GM12878 (cell line): ENCODE data around the gene FOXP3.

Experiments
- ESRRA ChIP-seq: IDR thresholded peaks from 2 replicates; pipeline ENCODE4 v1.6.1; 2012; ENCODE audit warnings: mild to moderate bottlenecking, low read length, improper control_type of control experiment
- TF ChIP-seq, protein P1 (sequence below): fragments of 450-650 bp; IDR thresholded peaks from 2 replicates; pipeline ENCODE4 v1.6.1; 2018; ENCODE audit warnings: borderline replicate concordance, mild to moderate bottlenecking; ENCODE audit not compliant: partially characterized antibody

DNA sequence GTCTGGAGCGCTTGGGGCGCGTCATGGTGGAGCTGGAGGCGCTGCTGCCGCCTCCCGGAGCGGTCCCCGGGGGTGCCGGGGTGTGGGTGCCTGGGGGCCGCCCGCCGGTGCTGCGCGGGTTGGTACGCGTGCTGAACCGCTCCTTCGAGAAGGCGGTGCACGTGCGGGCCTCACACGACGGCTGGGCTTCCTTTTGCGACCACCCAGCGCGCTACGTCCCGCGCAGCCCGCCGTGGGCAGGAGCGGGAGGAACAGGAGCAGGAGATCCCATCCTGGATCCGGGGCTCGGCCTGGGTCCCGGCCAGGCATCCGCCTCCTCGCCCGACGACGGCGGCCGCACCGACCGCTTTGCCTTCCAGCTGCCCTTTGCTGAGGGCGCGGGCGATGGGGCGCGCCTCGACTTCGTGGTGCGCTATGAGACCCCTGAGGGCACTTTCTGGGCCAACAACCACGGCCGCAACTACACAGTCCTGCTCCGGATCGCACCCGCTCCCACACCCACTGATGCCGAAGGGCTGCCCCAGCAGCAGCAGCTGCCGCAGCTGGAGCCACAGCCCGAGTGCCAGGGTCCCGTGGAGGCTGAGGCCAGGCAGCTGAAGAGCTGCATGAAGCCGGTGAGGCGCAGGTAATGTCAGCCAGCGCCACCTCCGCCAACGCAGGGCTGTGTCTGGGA, 5.9 kb upstream of the FOXP3 start:
- TF ChIP-seq, protein P1, sequence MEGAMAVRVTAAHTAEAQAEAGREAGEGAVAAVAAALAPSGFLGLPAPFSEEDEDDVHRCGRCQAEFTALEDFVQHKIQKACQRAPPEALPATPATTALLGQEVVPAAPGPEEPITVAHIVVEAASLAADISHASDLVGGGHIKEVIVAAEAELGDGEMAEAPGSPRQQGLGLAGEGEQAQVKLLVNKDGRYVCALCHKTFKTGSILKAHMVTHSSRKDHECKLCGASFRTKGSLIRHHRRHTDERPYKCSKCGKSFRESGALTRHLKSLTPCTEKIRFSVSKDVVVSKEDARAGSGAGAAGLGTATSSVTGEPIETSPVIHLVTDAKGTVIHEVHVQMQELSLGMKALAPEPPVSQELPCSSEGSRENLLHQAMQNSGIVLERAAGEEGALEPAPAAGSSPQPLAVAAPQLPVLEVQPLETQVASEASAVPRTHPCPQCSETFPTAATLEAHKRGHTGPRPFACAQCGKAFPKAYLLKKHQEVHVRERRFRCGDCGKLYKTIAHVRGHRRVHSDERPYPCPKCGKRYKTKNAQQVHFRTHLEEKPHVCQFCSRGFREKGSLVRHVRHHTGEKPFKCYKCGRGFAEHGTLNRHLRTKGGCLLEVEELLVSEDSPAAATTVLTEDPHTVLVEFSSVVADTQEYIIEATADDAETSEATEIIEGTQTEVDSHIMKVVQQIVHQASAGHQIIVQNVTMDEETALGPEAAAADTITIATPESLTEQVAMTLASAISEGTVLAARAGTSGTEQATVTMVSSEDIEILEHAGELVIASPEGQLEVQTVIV, result no peak
- no peak for TF ChIP-seq ESRRA
